Stimulated activated naive CD4-positive, alpha-beta T cell treated with Interleukin-2 at 50 U/mL for 16 hours (primary cell): ENCODE results near the gene MINDY4.

Experiments used
- DNase-seq: peaks from one replicate; lab custom pipeline; 2025; lab: John Stamatoyannopoulos, UW

The MINDY4 gene

DNA sequence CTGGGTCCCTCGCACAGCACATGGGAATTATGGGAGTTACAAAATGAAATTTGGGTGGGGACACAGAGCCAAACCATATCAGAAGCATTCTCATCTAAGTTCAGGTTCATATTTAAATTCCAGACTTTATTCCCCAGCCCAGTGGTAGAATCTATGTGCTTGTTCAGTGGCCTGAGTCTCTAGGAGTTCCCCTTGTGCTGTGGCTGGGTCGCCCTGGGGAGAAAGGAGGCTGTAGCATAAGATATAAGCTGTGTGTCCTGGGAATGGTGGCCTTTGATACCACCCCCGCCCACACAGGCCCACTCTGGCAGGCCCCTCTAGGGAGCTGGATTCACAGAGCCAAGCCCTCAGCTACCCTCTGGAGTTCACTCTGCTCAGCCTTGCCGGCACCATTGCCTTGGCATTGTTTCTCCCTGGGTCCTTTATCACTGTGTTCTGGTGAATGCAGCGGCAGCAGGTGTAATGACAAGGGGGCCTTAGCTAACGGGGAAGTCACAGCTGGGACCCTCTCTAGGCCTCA, 64.2 kb downstream of the MINDY4 start:
- no peak for DNase-seq

DNA sequence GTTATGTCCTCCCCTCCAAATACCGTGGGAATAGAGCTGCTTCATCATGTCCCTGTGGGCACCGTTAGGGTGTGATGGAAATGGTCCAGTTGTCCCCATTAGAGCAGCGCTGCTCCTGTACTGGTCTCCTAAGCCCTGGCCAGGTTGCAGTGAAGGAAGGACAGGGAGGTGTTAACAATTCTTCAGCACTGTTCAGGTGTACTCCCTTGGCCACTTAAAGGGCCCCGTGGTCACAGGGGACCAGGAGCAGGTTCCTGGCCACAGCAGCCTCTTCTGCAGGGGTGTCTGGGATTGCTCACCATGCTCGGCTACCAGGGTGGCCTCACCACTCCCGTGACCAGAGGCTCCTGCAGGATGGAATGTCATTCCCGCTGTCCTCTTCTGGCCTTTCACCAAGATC, 65.8 kb downstream of the MINDY4 start:
- DNase-seq: no peak

DNA sequence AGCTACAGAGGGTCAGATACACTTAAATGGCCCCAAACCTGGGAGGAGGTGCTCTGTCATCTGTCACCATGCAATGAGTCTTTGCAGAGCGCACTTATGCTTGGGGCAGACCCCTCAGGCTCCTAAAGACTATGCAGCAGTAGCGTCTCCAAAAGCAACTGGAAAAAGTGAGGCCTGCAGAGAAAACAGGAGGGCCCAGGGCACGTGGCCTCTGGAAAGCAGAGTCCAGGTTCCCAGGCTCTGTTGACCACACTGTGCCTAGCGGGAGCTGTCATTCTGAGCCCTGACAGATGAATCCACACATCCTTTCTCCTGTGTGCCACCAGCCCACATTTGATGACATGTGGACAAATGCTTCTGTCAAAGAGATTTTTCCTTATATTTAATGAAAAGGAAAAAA, 66.4 kb downstream of the MINDY4 start:
- DNase-seq: no peak

DNA sequence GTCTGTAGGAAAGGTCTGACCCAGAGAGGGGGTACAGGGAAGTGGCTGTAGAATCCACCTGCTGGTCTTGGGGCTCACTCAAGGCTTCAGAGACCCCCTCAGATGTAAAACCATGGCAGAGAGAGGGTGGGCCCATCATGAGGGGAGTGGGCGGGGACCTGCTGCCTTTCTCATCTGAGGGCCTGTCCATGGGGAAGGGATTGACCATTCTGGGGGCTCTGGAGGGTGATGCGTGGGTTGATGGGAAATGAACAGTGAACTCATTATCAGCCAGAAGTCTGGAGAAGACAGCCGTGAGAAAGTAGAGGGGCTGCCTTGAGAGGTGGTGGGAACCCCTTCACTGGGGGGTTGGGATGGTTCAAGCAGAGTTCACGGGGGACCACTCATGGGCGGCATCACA, 66.8 kb downstream of the MINDY4 start:
- DNase-seq: no peak

- no peak for DNase-seq
Measured at GRCh38 chr7:30840141-30841024, 69.2 kb downstream of the MINDY4 start.

- DNase-seq: no peak
Measured at GRCh38 chr7:30841025-30841735, 70.0 kb downstream of the MINDY4 start.

DNA sequence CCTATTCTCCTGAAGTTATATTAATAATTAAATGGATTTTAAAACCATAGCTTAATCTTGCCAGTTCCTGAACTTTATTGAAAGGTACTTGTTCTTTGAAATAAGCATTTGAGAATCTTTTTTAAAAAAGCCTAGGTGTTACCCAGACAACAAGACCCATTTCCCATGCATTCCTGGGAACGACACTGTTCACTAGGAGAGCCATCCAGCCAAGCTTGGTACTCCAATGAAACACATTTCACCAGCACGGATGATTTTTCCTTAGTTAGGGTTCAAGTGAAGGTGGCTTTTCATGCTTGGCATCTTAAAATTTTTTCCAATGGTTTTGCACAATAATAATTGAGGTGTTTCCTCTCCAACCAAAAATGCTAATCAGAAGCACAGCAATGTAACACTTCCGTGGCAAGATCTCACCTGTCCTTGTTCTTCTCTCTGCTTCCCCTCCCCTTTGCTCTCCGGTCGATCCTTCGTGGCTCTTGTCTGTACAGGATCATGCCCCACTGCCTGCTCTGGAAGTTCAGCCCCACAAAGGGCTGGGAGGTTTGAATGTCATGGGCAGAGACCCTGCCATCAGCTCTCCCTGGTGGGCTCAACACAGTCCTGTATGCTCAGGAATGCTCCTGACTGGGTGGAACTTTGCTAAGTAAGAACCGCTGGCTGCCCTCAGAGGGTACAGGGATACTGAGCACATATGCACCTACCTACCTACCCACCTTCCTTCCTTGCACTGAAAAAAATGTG, 70.8 kb downstream of the MINDY4 start:
- DNase-seq: no peak

GRCh38 chr7:30842542-30843451, 71.6 kb downstream of the MINDY4 start:
- no peak for DNase-seq

GRCh38 chr7:30843741-30844482, 72.7 kb downstream of the MINDY4 start:
- no peak for DNase-seq

DNA sequence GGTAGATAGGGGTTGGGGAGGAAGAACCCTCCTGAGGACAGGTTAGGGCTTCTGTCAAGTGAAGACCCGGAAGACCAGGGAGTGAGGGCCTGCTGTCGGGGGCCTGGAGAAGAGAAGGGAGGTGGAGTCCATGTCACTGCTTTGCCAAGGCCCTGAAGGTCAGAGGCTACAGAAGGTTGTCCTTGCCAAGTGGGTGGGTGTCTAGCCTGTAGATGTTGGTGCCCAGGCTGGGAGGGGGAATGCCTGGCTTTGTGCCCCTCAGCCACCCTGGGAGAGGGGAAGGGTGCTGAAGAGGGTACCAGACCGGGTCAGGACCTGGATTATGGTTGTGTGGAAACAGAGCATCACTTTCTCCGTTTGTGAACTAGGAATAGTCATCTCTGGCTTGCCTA, 73.3 kb downstream of the MINDY4 start:
- no peak for DNase-seq

- no peak for DNase-seq
Measured at GRCh38 chr7:30844916-30845315, 73.7 kb downstream of the MINDY4 start.

GRCh38 chr7:30845426-30846135, 74.4 kb downstream of the MINDY4 start:
- DNase-seq: no peak

GRCh38 chr7:30846378-30846777, 75.2 kb downstream of the MINDY4 start:
- DNase-seq: no peak

DNA sequence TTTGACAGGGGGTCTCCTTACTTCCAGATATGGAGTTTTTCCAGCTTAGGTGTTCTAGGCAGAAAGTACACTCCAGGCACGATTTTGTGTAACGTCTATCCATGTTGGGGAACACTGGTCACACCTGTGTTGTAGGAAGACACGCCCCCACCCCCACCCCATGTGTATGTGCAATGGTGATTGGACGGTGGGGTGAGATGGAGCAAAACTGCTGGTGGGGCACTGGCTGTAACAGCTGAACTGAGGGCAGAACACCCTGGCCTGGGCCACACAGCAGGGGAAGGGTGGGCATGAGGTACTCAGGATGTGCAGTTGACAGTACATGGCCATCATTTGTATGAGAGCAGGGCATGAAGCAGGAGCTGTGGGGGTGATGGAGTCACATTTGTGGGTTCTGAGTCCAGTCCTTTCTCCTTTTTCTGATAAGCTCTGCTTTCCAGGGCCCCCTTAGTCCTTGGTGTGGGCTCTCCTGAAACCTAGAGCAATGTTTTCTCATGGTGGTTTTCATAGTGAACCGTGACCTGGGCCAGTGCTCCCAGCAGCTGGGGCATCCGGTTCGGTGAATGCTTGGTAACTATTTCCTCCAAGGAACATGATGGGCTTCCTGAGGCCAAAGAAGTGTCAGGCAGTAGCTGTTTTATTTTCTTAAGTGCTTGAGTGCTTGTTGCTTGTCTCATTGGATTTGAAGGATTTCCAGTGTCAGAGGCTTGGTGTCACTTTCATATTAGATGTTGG, 77.1 kb downstream of the MINDY4 start:
- DNase-seq: no peak

DNA sequence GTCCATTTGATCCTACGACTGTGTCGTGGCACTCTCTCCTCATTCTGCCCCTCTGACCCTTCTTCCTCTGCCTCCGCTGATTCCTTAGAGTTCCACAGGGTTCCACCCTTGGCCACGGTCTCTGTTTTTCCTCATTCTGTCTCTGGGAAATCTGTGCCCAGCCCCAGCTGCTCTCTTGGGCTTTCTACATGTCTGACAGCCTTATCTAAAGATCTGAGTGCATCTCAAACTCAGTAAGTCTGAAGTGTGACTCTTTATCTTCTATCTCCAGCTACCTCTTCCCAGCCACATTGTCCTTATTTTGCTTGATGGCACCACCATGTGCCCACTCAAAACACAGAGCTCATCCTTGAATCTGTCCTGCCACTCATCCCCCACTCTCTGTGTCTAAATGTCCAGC, 78.3 kb downstream of the MINDY4 start:
- DNase-seq: no peak

DNA sequence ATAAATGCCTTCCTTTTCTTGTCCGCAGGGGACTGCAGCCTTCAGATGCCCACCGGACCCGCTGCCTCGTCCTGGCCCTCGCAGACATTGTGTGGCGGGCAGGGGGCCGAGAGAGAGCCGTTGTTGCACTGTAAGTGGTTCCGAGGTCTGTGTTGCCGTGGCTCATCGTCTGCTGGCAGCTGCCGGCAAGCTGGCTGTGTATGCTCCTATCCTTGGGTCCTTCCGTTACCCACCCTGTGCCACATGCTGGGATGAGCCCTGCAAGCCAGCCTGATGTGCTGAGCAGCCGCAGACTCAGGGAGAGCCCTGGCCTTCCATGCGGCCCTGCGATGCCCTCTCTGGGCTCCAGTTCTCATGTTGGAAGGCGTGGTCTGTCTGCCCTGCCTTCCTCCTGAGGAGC, 79.2 kb downstream of the MINDY4 start:
- DNase-seq: no peak

DNA sequence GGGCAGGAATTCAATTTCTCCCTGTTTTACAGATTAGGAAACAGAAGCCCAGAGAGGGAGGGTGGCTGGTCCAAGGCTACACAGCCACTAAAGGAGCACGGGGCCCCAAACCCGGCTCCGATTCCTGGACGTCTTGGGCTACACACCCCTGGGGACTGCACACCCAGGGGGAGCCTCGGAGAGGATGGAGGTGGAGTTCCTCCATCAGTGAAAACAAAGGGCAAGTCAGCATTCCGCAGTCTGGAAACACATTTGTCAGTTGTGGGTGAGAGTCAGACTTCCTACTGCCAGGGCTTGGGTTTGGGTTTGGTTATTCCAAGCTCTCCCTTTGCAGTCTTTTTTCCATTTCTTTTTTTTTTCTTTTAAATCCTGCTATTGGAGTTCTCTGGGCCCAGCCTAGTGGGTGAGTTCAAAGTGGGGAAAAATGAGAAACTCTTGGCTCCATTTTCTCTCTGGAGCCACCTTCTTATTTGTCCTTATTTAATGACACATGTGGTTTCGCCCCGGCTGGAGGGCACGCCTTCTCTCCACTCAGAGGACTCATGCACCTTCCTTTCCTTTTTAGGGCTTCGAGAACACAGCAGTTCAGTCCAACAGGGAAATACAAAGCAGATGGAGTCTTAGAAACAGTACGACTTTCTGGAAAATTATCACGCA, 80.6 kb downstream of the MINDY4 start:
- no peak for DNase-seq

DNA sequence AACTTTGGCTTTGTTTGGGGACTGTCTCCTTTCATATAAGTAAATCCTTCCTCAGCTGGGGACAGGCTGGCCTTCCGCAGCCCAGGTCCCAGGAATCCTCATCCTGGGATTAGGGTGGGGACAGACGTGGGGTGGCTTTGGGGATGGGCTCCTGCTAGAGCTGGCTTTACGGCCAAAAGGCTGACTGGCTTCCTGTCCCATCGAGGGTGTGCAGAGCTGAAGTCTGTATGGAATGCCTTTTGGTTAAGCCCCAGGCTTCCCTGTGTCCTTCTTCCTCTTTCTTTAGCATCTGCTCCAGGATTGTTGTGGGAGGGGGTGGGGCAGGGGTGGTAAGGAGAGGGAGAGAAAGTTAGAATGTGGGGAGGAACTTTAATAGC, 81.1 kb downstream of the MINDY4 start:
- DNase-seq: no peak

DNA sequence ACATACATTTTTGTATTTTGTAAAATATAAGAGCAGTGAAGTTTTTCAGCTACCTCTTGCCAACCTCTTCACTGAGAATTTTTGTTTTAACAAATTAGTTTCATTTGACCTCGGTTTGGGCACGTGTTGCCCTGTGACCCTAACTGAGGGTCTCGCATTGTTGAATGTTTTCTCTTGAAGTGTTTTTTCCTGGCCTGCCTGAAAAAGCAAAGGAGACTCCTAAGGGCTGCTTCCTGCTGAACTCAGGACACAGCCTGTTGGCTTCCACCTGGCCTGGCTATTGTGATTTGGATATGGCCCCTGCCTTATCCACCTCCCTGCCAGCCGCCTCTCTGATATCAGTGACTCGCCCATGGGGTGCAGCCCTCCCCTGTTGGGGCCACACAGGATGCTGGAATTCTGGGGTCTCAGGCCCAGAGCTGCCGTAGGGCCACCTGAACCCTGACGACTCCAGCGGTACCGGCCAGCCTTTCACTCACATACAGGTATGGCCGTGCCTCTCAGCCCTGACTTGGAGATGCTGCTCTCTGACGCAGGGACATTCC, 81.6 kb downstream of the MINDY4 start:
- no peak for DNase-seq
